Body of pancreas (tissue), 4 donors: ENCODE measurements around the gene SSU72. TPM values are rescaled to one million over a fixed set of nuclear protein-coding genes. Genes with fewer than 3 reads are reported as not detected.
A peak's percentile ranks its signal among the peaks of the same experiment; 100 is the strongest.

Experiments
- ATAC-seq: fragments of 150-250 bp; one replicate; pipeline ENCODE4 v1.9.1; 2016
- DNase-seq, 4 donors: peaks; one replicate each; pipeline ENCODE4 v3.0.0-alpha.2; 2019
- H3K27ac ChIP-seq, 4 donors: fragments of 200-600 bp; sonication (generic); 1 replicate in 3 of 4; 2 replicates in 1 of 4; pipeline versions ENCODE4 v1.5.1 to v1.6.1; 2016 to 2019; ENCODE audit warnings: mild to moderate bottlenecking in 1 of 4, mixed read lengths in 1 of 4, moderate library complexity in 1 of 4
- H3K27me3 ChIP-seq, 2 donors: fragments of 200-600 bp; sonication (generic); one replicate each; pipeline ENCODE4 v1.6.0; 2016; ENCODE audit warnings: mild to moderate bottlenecking in 1 of 2
- H3K36me3 ChIP-seq, 2 donors: fragments of 200-600 bp; sonication (generic); replicated peaks in 1 of 2; 2 replicates each; pipeline ENCODE4 v1.5.1; 2016; ENCODE audit warnings: low read depth in 2 of 2; ENCODE audit not compliant: insufficient read depth in 1 of 2
- H3K4me1 ChIP-seq: fragments of 200-600 bp; sonication (generic); one replicate; pipeline ENCODE4 v1.6.0; 2016
- H3K4me3 ChIP-seq, 2 donors: fragments of 200-600 bp; sonication (generic); 1 replicate in 1 of 2; 2 replicates in 1 of 2; pipeline ENCODE4 v1.5.1; 2016 to 2019
- H3K9me3 ChIP-seq, 3 donors: fragments of 200-600 bp; sonication (generic); 1 replicate in 2 of 3; 2 replicates in 1 of 3; pipeline ENCODE4 v1.5.1; 2016
- CTCF ChIP-seq, 7 experiments: fragments of 450-650 bp in 4 of 7; fragments of 200-600 bp in 3 of 7; sonication (generic) in 3 of 7; IDR thresholded peaks; one replicate each; pipeline ENCODE4 v1.5.1; 2016 to 2019; ENCODE audit warnings: antibody characterized with exemption in 7 of 7
- POLR2A ChIP-seq, 3 donors: fragments of 450-650 bp; IDR thresholded peaks; one replicate each; pipeline ENCODE4 v1.6.1; 2016; ENCODE audit warnings: antibody characterized with exemption in 3 of 3, mild to moderate bottlenecking in 2 of 3
- WGBS, 2 donors: methylation state at CpG; one replicate each; pipeline ENCODE4 v1.1.5; 2017; 5-methylcytosine and 5-hydroxymethylcytosine counted together
- intact Hi-C: fragments of 100-400 bp; cut with DNase I; formaldehyde crosslinking; loops from one replicate; pipeline ENCODE4 v1.15.1; 2023
- total RNA-seq, 2 donors: library from RNA; depleted of rRNA; stranded (reverse); fragments of >200 nt; gene quantifications; one replicate each; pipeline ENCODE4 v1.1.0, GENCODE V29; 2016

Gene SSU72
- total RNA-seq, 2 donors from 2014 or later, result 82.1 to 113 TPM

- Histone ChIP-seq H3K4me3 (peak overlapping the region; percentile 88 to 98), H3K27me3 (no peaks in the 10 kb centered on the region), H3K4me1 (peaks cover 30% of the 10 kb centered on the region), H3K36me3 (no peaks in the 10 kb centered on the region), H3K27ac (peak overlapping the region; percentile 93 to 100 (median 97)), H3K9me3 (no peaks in the 10 kb centered on the region)
- intact Hi-C loops, result no loop called here
- peak; percentile 52 to 63 (median 57) for DNase-seq
- TF ChIP-seq CTCF (IDR thresholded peaks at IDR 0.05) (no peak), POLR2A (IDR thresholded peaks at IDR 0.05) (no peak)
- WGBS, 2 donors, result 3 to 9% methylated on average over 6 to 79 of the region's 80 CpGs
- peak; percentile 34 for ATAC-seq
Observed at GRCh38 chr1:1616045-1616790, 41.6 kb upstream of the SSU72 start.

GRCh38 chr1:1615256-1616044 is 40.8 kb upstream of the SSU72 start, which contains the start of gene MIB2:
Gene MIB2, plus strand, starts transcription at chr1:1615500. Its CDS starts 7,953 bp downstream, at chr1:1623453.
- DNase-seq, result peak; percentile 96 to 98 (median 98)
- peak in 1 of 7 experiments; percentile 6 for TF ChIP-seq CTCF (IDR thresholded peaks at IDR 0.05)
- peak; percentile 67 to 87 (median 74) for TF ChIP-seq POLR2A (IDR thresholded peaks at IDR 0.05)
- Histone ChIP-seq H3K36me3 (no peaks in the 10 kb centered on the region), H3K9me3 (no peaks in the 10 kb centered on the region), H3K27ac (peak within 1 kb of the TSS; percentile 93 to 100 (median 97)), H3K4me1 (peaks cover 30% of the 10 kb centered on the region), H3K4me3 (peak within 1 kb of the TSS; percentile 88 to 98), H3K27me3 (no peaks in the 10 kb centered on the region)
- peak; percentile 92 for ATAC-seq
- intact Hi-C loops, result no loop called here
- WGBS, 2 donors, result 1% methylated on average over 102 of the region's 107 CpGs; no CpG with 5 or more reads in 1 of the 2 donors

GRCh38 chr1:1614954-1615255 is 40.2 kb upstream of the SSU72 start:
- no peak for DNase-seq
- Histone ChIP-seq H3K4me1 (peaks cover 30% of the 10 kb centered on the region), H3K27ac (peak overlapping the region; percentile 93 to 100 (median 97)), H3K36me3 (no peaks in the 10 kb centered on the region), H3K4me3 (peak overlapping the region; percentile 14 to 98), H3K27me3 (no peaks in the 10 kb centered on the region), H3K9me3 (no peaks in the 10 kb centered on the region)
- WGBS, 2 donors, result 0 to 1% methylated on average over 13 to 23 of the region's 23 CpGs
- TF ChIP-seq POLR2A (IDR thresholded peaks at IDR 0.05) (peak in 1 of 3 donors; percentile 70), CTCF (IDR thresholded peaks at IDR 0.05) (peak in 1 of 7 experiments; percentile 8)
- intact Hi-C loops, result no loop called here
- no peak for ATAC-seq

GRCh38 chr1:1614204-1614953 is 39.7 kb upstream of the SSU72 start:
- Histone ChIP-seq H3K4me1 (peaks cover 30% of the 10 kb centered on the region), H3K27ac (peak overlapping the region; percentile 20 to 100 (median 96))
- ATAC-seq, result peak; percentile 3

More at GRCh38 chr1:1614204-1614953, 39.7 kb upstream of the SSU72 start:
- Histone ChIP-seq H3K27me3 (no peaks in the 10 kb centered on the region), H3K9me3 (no peaks in the 10 kb centered on the region), H3K4me3 (peak overlapping the region; percentile 14 to 98), H3K36me3 (no peaks in the 10 kb centered on the region)
- peak; percentile 57 to 76 (median 63) for DNase-seq
- intact Hi-C loops, result no loop called here
- WGBS, 2 donors, result 1 to 6% methylated on average over 21 to 30 of the region's 30 CpGs
- TF ChIP-seq CTCF (IDR thresholded peaks at IDR 0.05) (no peak), POLR2A (IDR thresholded peaks at IDR 0.05) (peak in 2 of 3 donors; percentile 41 to 44)
